ENCODE results near the gene VPS39.

DNA sequence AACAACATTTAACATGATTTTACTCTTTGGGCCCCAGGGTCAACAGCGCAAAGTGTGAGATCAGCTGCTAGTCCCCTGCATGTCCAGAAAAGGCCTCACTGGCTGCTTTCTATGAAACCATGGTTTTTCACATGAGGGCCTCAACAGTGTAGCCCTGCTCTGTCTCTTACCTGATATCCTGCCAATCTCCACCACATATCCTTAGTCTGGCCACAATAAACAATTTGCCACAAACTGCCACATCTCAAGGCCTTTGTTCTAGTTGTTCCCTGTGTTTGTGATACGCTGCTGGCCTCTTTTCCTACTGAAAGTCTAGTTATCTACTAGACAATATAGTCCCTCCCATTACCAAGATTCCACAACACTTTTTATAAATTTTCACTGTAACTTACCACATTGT is 17.7 kb downstream of the VPS39 start:
- TF ChIP-seq EP300 (IDR thresholded peaks at IDR 0.05) = no peak
- TF ChIP-seq, protein P1, sequence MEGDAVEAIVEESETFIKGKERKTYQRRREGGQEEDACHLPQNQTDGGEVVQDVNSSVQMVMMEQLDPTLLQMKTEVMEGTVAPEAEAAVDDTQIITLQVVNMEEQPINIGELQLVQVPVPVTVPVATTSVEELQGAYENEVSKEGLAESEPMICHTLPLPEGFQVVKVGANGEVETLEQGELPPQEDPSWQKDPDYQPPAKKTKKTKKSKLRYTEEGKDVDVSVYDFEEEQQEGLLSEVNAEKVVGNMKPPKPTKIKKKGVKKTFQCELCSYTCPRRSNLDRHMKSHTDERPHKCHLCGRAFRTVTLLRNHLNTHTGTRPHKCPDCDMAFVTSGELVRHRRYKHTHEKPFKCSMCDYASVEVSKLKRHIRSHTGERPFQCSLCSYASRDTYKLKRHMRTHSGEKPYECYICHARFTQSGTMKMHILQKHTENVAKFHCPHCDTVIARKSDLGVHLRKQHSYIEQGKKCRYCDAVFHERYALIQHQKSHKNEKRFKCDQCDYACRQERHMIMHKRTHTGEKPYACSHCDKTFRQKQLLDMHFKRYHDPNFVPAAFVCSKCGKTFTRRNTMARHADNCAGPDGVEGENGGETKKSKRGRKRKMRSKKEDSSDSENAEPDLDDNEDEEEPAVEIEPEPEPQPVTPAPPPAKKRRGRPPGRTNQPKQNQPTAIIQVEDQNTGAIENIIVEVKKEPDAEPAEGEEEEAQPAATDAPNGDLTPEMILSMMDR (IDR thresholded peaks at IDR 0.05) = no peak

Data from ovary (tissue), 3 donors.